C4-2B (cell line): ENCODE results near the gene NRBF2.
"Not testable (repeated sequence)": the region's sequence is repeated elsewhere in the genome, so short reads cannot be mapped to it uniquely, and the experiment has no call there.

Source experiments
- H3K27ac ChIP-seq: fragments of 450-650 bp; 2 replicates; pipeline ENCODE4 v1.5.1; 2017
- CTCF ChIP-seq: fragments of 450-650 bp; conservative IDR thresholded peaks from 2 replicates; pipeline ENCODE4 v1.5.1; 2017; ENCODE audit warnings: mild to moderate bottlenecking
- ZFX ChIP-seq: fragments of 450-650 bp; IDR thresholded peaks from 2 replicates; pipeline ENCODE4 v1.6.1; 2017

The NRBF2 gene

GRCh38 chr10:63099734-63100133, 33.4 kb upstream of the NRBF2 start:
- no peak overlapping the region for H3K27ac ChIP-seq
- TF ChIP-seq ZFX = no peak
- no peak for TF ChIP-seq CTCF

GRCh38 chr10:63101091-63101490, 32.0 kb upstream of the NRBF2 start:
- H3K27ac ChIP-seq = not testable (repeated sequence)

GRCh38 chr10:63102279-63102883, 30.7 kb upstream of the NRBF2 start:
- H3K27ac ChIP-seq = not testable (repeated sequence)

- not testable (repeated sequence) for H3K27ac ChIP-seq
Observed at GRCh38 chr10:63103178-63103577, 29.9 kb upstream of the NRBF2 start.

GRCh38 chr10:63103971-63104409, 29.1 kb upstream of the NRBF2 start:
- no peak overlapping the region for H3K27ac ChIP-seq

GRCh38 chr10:63105225-63106110, 27.7 kb upstream of the NRBF2 start:
- no peak for TF ChIP-seq CTCF
- TF ChIP-seq ZFX = no peak

More at GRCh38 chr10:63103971-63104409, 29.1 kb upstream of the NRBF2 start:
- TF ChIP-seq ZFX (no peak), CTCF (no peak)

GRCh38 chr10:63106111-63106755, 26.9 kb upstream of the NRBF2 start:
- no peak overlapping the region for H3K27ac ChIP-seq
- TF ChIP-seq ZFX (no peak), CTCF (no peak)

More at GRCh38 chr10:63105225-63106110, 27.7 kb upstream of the NRBF2 start:
- no peak overlapping the region for H3K27ac ChIP-seq

- no peak for TF ChIP-seq CTCF
- TF ChIP-seq ZFX = no peak
- no peak overlapping the region for H3K27ac ChIP-seq
Observed at GRCh38 chr10:63107943-63108437, 25.1 kb upstream of the NRBF2 start.
